Prostate gland (tissue), 2 donors: ENCODE measurements around the gene CFAP61. TPM values are rescaled to one million over a fixed set of nuclear protein-coding genes. Genes with fewer than 3 reads are reported as not detected.

Source experiments
- DNase-seq: peaks from one replicate; pipeline ENCODE4 v3.0.0-alpha.2; 2019; ENCODE audit warnings: low spot score
- H3K27ac ChIP-seq, 2 donors: fragments of 200-600 bp; sonication (generic); 2 replicates each; pipeline ENCODE4 v1.5.1; 2017 to 2019
- H3K27me3 ChIP-seq: fragments of 200-600 bp; sonication (generic); replicated peaks from 2 replicates; pipeline ENCODE4 v1.5.1; 2019; ENCODE audit not compliant: insufficient read depth
- H3K36me3 ChIP-seq, 2 donors: fragments of 200-600 bp; sonication (generic); 1 replicate in 1 of 2; 2 replicates in 1 of 2; pipeline versions ENCODE4 v1.5.1 to v1.8.1; 2017 to 2019
- H3K4me1 ChIP-seq: fragments of 200-600 bp; sonication (generic); replicated peaks from 2 replicates; pipeline ENCODE4 v1.5.1; 2019
- H3K4me3 ChIP-seq, 2 donors: fragments of 200-600 bp; sonication (generic); 2 replicates each; pipeline ENCODE4 v1.5.1; 2017 to 2019
- H3K9me3 ChIP-seq: fragments of 200-600 bp; sonication (generic); 2 replicates; pipeline ENCODE4 v1.5.1; 2017
- POLR2A ChIP-seq: fragments of 450-650 bp; IDR thresholded peaks from one replicate; pipeline ENCODE4 v1.6.1; 2016; ENCODE audit warnings: antibody characterized with exemption, mild to moderate bottlenecking
- POLR2AphosphoS5 ChIP-seq: sonication (generic); formaldehyde crosslinking; IDR thresholded peaks from one replicate; pipeline ENCODE4 v1.6.1; 2017; ENCODE audit warnings: antibody characterized with exemption
- WGBS: methylation state at CpG from one replicate; pipeline ENCODE4 v1.1.5; 2018; 5-methylcytosine and 5-hydroxymethylcytosine counted together
- intact Hi-C: fragments of 100-400 bp; cut with DNase I; formaldehyde crosslinking; loops from one replicate; pipeline ENCODE4 v1.14.2; 2022
- total RNA-seq, 2 donors: library from RNA; depleted of rRNA; stranded (reverse); fragments of >200 nt; gene quantifications; one replicate each; pipeline ENCODE4 v1.1.0, GENCODE V29; 2016
- TF ChIP-seq, protein P1 (sequence below), 4 experiments: fragments of 200-600 bp in 2 of 4; fragments of 450-650 bp in 2 of 4; sonication (generic) in 2 of 4; IDR thresholded peaks; 1 replicate in 3 of 4; 2 replicates in 1 of 4; pipeline ENCODE4 v1.5.1; 2016 to 2019; ENCODE audit warnings: antibody characterized with exemption in 4 of 4, mild to moderate bottlenecking in 2 of 4, moderate library complexity in 2 of 4

The CFAP61 gene
- total RNA-seq, 2 donors from 2014 or later, result 0.14 to 8.1 TPM

GRCh38 chr20:20322912-20323311, 270.6 kb downstream of the CFAP61 start:
- no peak for TF ChIP-seq POLR2AphosphoS5
- TF ChIP-seq, protein P1, sequence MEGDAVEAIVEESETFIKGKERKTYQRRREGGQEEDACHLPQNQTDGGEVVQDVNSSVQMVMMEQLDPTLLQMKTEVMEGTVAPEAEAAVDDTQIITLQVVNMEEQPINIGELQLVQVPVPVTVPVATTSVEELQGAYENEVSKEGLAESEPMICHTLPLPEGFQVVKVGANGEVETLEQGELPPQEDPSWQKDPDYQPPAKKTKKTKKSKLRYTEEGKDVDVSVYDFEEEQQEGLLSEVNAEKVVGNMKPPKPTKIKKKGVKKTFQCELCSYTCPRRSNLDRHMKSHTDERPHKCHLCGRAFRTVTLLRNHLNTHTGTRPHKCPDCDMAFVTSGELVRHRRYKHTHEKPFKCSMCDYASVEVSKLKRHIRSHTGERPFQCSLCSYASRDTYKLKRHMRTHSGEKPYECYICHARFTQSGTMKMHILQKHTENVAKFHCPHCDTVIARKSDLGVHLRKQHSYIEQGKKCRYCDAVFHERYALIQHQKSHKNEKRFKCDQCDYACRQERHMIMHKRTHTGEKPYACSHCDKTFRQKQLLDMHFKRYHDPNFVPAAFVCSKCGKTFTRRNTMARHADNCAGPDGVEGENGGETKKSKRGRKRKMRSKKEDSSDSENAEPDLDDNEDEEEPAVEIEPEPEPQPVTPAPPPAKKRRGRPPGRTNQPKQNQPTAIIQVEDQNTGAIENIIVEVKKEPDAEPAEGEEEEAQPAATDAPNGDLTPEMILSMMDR (IDR thresholded peaks at IDR 0.05), result no peak
- TF ChIP-seq POLR2A, result no peak
- 92% methylated on average over 6 of the region's 6 CpGs for WGBS
- Histone ChIP-seq H3K27ac (no peak overlapping the region), H3K4me3 (no peak overlapping the region), H3K36me3 (no peaks in the 10 kb centered on the region), H3K4me1 (no peaks in the 10 kb centered on the region), H3K9me3 (no peaks in the 10 kb centered on the region), H3K27me3 (no peaks in the 10 kb centered on the region)
- no peak for DNase-seq
- intact Hi-C loops, result no loop called here

GRCh38 chr20:20327746-20328145, 275.4 kb downstream of the CFAP61 start:
- Histone ChIP-seq H3K4me3 (no peak overlapping the region), H3K9me3 (no peaks in the 10 kb centered on the region), H3K27ac (no peak overlapping the region), H3K27me3 (no peaks in the 10 kb centered on the region), H3K4me1 (no peaks in the 10 kb centered on the region), H3K36me3 (no peaks in the 10 kb centered on the region)
- DNase-seq, result no peak
- TF ChIP-seq POLR2A, result no peak
- TF ChIP-seq POLR2AphosphoS5, result no peak
- TF ChIP-seq, protein P1 (IDR thresholded peaks at IDR 0.05), result no peak
- WGBS, result 94% methylated on average over 6 of the region's 6 CpGs
- intact Hi-C loops, result no loop called here

GRCh38 chr20:20329564-20329963, 277.2 kb downstream of the CFAP61 start:
- H3K27me3 ChIP-seq, result no peaks in the 10 kb centered on the region
- no peak for TF ChIP-seq POLR2A
- TF ChIP-seq, protein P1 (IDR thresholded peaks at IDR 0.05), result no peak
- TF ChIP-seq POLR2AphosphoS5, result no peak
- DNase-seq, result no peak
- no peaks in the 10 kb centered on the region for H3K9me3 ChIP-seq
- H3K4me3 ChIP-seq, result no peak overlapping the region
- no peaks in the 10 kb centered on the region for H3K4me1 ChIP-seq
- WGBS, result 90% methylated on average over 13 of the region's 13 CpGs
- H3K36me3 ChIP-seq, result no peaks in the 10 kb centered on the region
- intact Hi-C loops, result no loop called here
- H3K27ac ChIP-seq, result no peak overlapping the region

GRCh38 chr20:20331156-20331555, 278.8 kb downstream of the CFAP61 start:
- TF ChIP-seq, protein P1 (IDR thresholded peaks at IDR 0.05), result no peak
- TF ChIP-seq POLR2A (no peak), POLR2AphosphoS5 (no peak)
- H3K27me3 ChIP-seq, result no peaks in the 10 kb centered on the region
- 32% methylated on average over 1 of the region's 1 CpG for WGBS
- H3K4me3 ChIP-seq, result no peak overlapping the region
- intact Hi-C loops, result no loop called here
- H3K4me1 ChIP-seq, result no peaks in the 10 kb centered on the region
- no peaks in the 10 kb centered on the region for H3K9me3 ChIP-seq
- H3K36me3 ChIP-seq, result no peaks in the 10 kb centered on the region
- no peak overlapping the region for H3K27ac ChIP-seq
- DNase-seq, result no peak

DNA sequence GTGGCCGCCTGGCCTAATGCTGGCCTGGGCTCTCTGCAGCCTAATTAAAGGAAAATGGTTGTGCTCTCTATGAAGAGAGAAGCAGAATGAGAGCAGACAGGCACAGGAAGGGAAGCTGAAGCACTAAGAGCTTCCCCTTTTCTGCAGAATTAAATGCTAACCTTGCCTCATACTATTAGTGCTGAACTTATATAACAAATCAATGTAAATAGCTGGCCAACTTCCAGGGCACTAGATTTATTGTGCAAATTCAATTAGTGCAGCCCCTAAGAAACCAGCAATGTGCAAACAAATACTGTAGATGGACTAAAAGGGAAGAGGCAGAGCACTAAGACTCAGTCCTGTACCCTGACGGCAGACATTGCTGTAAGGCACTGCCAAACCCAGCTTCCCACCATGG, 279.5 kb downstream of the CFAP61 start:
- DNase-seq, result no peak
- Histone ChIP-seq H3K27ac (no peak overlapping the region), H3K27me3 (no peaks in the 10 kb centered on the region), H3K36me3 (no peaks in the 10 kb centered on the region), H3K4me3 (no peak overlapping the region), H3K9me3 (no peaks in the 10 kb centered on the region), H3K4me1 (no peaks in the 10 kb centered on the region)
- 85% methylated on average over 2 of the region's 2 CpGs for WGBS
- no peak for TF ChIP-seq POLR2A
- TF ChIP-seq, protein P1 (IDR thresholded peaks at IDR 0.05), result no peak
- no peak for TF ChIP-seq POLR2AphosphoS5
- intact Hi-C loops, result no loop called here
